MM.1S (cell line): ENCODE data around the gene ANO3.

Experiments used
- DNase-seq: peaks from one replicate; pipeline ENCODE4 v3.0.0-alpha.2; 2015
- H2AFZ ChIP-seq: fragments of 300-600 bp; sonication (generic); 2 replicates; pipeline ENCODE4 v1.6.0; 2016; ENCODE audit warnings: antibody characterized with exemption, low read length
- H3F3A ChIP-seq: fragments of 300-600 bp; sonication (generic); 2 replicates; pipeline ENCODE4 v1.6.1; 2016; ENCODE audit warnings: mild to moderate bottlenecking, antibody characterized with exemption, low read length, moderate library complexity, mixed read lengths; ENCODE audit not compliant: insufficient read depth
- H3K27ac ChIP-seq: fragments of 300-600 bp; sonication (generic); 2 replicates; pipeline ENCODE4 v1.5.1; 2016; ENCODE audit warnings: mild to moderate bottlenecking, low read length
- H3K27me3 ChIP-seq: fragments of 300-600 bp; sonication (generic); replicated peaks from 2 replicates; pipeline ENCODE4 v1.6.0; 2016; ENCODE audit warnings: low read length; ENCODE audit not compliant: insufficient read depth
- H3K36me3 ChIP-seq: fragments of 300-600 bp; sonication (generic); replicated peaks from 2 replicates; pipeline ENCODE4 v1.6.1; 2016; ENCODE audit warnings: mild to moderate bottlenecking, low read length, mixed read lengths; ENCODE audit not compliant: insufficient read depth
- H3K4me1 ChIP-seq: fragments of 300-600 bp; sonication (generic); 2 replicates; pipeline ENCODE4 v1.6.1; 2016; ENCODE audit warnings: low read length, mixed read lengths
- H3K4me2 ChIP-seq: fragments of 300-600 bp; sonication (generic); 2 replicates; pipeline ENCODE4 v1.6.0; 2016; ENCODE audit warnings: low read depth, low read length
- H3K4me3 ChIP-seq: fragments of 300-600 bp; sonication (generic); 2 replicates; pipeline ENCODE4 v1.5.1; 2016; ENCODE audit warnings: low read length, mixed read lengths
- H3K79me2 ChIP-seq: fragments of 300-600 bp; sonication (generic); 2 replicates; pipeline ENCODE4 v1.6.1; 2016; ENCODE audit warnings: mixed run types, low read length, mixed read lengths
- H3K9ac ChIP-seq: fragments of 300-600 bp; sonication (generic); 2 replicates; pipeline ENCODE4 v1.6.1; 2016; ENCODE audit warnings: low read length, mixed read lengths
- H3K9me2 ChIP-seq: fragments of 300-600 bp; sonication (generic); replicated peaks from 2 replicates; pipeline ENCODE4 v1.6.1; 2016; ENCODE audit warnings: mild to moderate bottlenecking, low read length, mixed read lengths; ENCODE audit not compliant: insufficient read depth
- H3K9me3 ChIP-seq: fragments of 300-600 bp; sonication (generic); replicated peaks from 2 replicates; pipeline ENCODE4 v1.6.1; 2016; ENCODE audit warnings: mild to moderate bottlenecking, low read length, mixed read lengths; ENCODE audit not compliant: insufficient read depth
- H4K20me1 ChIP-seq: fragments of 300-600 bp; sonication (generic); 2 replicates; pipeline ENCODE4 v1.6.1; 2016; ENCODE audit warnings: mild to moderate bottlenecking, low read length, moderate library complexity, mixed read lengths; ENCODE audit not compliant: insufficient read depth
- CTCF ChIP-seq: fragments of 300-600 bp; sonication (generic); IDR thresholded peaks from 2 replicates; pipeline ENCODE4 v1.5.1; 2016; ENCODE audit warnings: antibody characterized with exemption, low read length, mixed read lengths
- EZH2 ChIP-seq: fragments of 300-600 bp; sonication (generic); optimal IDR thresholded peaks from 2 replicates; pipeline ENCODE3; 2017; ENCODE audit warnings: low read depth, mild to moderate bottlenecking, antibody characterized with exemption, low read length, mixed read lengths
- EZH2phosphoT487 ChIP-seq: fragments of 300-600 bp; sonication (generic); IDR thresholded peaks from 2 replicates; pipeline ENCODE4 v1.6.1; 2018; ENCODE audit warnings: antibody characterized with exemption, low read length

ANO3 gene

DNA sequence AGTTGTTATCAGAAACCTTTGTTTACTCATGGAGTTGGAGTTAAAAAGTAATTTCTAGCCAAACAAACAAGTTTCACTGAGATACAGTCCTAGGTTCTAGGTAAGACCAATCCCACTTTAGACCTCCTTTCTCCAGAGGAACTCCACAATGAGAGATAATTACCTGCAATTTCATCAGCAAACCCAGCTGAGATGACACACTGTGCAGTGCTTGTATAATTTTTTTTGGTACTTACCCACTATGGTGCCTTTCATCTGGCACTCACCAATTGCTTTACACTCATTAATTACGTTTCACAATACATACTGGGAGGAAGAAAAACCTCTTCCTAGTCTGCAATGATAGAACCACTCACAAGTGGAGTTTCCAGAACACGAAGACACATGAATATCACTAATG is 242.0 kb downstream of the ANO3 start:
- Histone ChIP-seq H3K9me3 (no peaks in the 10 kb centered on the region), H3K4me2 (no peak overlapping the region), H2AFZ (no peak overlapping the region), H3K27me3 (no peaks in the 10 kb centered on the region), H3K79me2 (no peaks in the 10 kb centered on the region), H3K27ac (no peak overlapping the region), H3F3A (no peaks in the 10 kb centered on the region), H3K4me3 (no peak overlapping the region), H4K20me1 (no peaks in the 10 kb centered on the region), H3K9me2 (no peaks in the 10 kb centered on the region), H3K9ac (no peak overlapping the region), H3K4me1 (no peaks in the 10 kb centered on the region), H3K36me3 (no peaks in the 10 kb centered on the region)
- no peak for TF ChIP-seq EZH2phosphoT487
- TF ChIP-seq CTCF = no peak
- TF ChIP-seq EZH2 = no peak
- DNase-seq = no peak

- DNase-seq = no peak
- Histone ChIP-seq H2AFZ (no peak overlapping the region), H3K9me3 (no peaks in the 10 kb centered on the region), H3K4me2 (no peak overlapping the region), H3K27me3 (no peaks in the 10 kb centered on the region), H3F3A (no peaks in the 10 kb centered on the region), H3K9ac (no peak overlapping the region), H3K9me2 (no peaks in the 10 kb centered on the region), H3K27ac (no peak overlapping the region), H4K20me1 (no peaks in the 10 kb centered on the region), H3K36me3 (no peaks in the 10 kb centered on the region), H3K79me2 (no peaks in the 10 kb centered on the region), H3K4me3 (no peak overlapping the region), H3K4me1 (no peaks in the 10 kb centered on the region)
- no peak for TF ChIP-seq EZH2phosphoT487
- no peak for TF ChIP-seq CTCF
- TF ChIP-seq EZH2 = no peak
These were observed 244.0 kb downstream of the ANO3 start for GRCh38 chr11:26575946-26576345.

DNA sequence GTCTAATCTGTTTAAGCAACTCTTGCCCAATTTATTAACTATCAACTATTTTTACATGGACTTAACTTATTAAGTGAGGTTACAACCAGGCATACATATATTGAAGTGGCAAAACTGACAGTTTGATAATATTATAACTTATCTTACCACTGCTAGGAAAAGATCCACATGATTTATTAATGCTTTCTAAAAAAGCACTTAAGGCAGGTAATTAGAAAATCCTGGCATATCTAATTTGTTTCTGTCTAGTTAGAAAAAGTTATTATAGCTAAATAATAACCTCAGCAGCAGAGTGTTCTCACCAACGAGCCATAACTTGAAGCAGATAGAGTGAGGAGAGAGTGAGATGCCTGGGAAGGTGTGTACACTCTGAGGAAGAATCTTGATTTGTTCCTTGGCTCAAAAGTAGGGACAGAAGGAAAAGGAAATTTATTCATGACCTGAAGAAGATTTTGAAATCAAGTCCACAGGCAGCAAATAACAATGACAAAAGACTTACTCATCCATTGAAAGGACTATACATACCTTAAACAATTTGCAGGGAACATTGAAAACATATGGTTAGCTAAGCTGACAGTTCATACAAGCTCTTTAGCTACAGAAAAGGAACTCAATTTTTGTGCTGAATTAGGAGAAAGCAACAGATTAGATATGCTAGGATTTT is 247.2 kb downstream of the ANO3 start:
- no peak overlapping the region for H3K9ac ChIP-seq
- no peak overlapping the region for H3K4me2 ChIP-seq
- H3K27ac ChIP-seq = no peak overlapping the region
- no peaks in the 10 kb centered on the region for H3K36me3 ChIP-seq
- H3K79me2 ChIP-seq = no peaks in the 10 kb centered on the region
- DNase-seq = no peak
- H4K20me1 ChIP-seq = no peaks in the 10 kb centered on the region
- no peaks in the 10 kb centered on the region for H3K9me2 ChIP-seq
- H2AFZ ChIP-seq = no peak overlapping the region
- H3F3A ChIP-seq = no peaks in the 10 kb centered on the region
- no peaks in the 10 kb centered on the region for H3K27me3 ChIP-seq
- no peak for TF ChIP-seq CTCF
- no peak for TF ChIP-seq EZH2phosphoT487
- no peak for TF ChIP-seq EZH2
- no peaks in the 10 kb centered on the region for H3K4me1 ChIP-seq
- no peaks in the 10 kb centered on the region for H3K9me3 ChIP-seq
- H3K4me3 ChIP-seq = no peak overlapping the region
